Kidney (tissue), 14 donors: ENCODE data around the gene FHOD3. TPM values are rescaled to one million over a fixed set of nuclear protein-coding genes. Genes with fewer than 3 reads are reported as not detected.

Experiments
- DNase-seq, 5 donors: peaks; one replicate each; pipeline ENCODE4 v3.0.0-alpha.2; 2013 to 2020
- FAIRE-seq: peaks from 2 replicates; lab custom pipeline; 2012; peaks lifted over from hg19 to GRCh38; lab: Jason Lieb, UNC
- H3K27ac ChIP-seq, 2 donors: one replicate each; pipeline ENCODE4 v1.7.0; 2013; ENCODE audit warnings: low read depth in 2 of 2, low read length in 2 of 2, inconsistent platforms in 1 of 2
- H3K27me3 ChIP-seq: one replicate; pipeline ENCODE4 v1.7.1; 2013; ENCODE audit warnings: low read length, inconsistent platforms; ENCODE audit not compliant: control insufficient read depth, insufficient read depth
- H3K36me3 ChIP-seq, 3 donors: one replicate each; pipeline versions ENCODE4 v1.7.0 to v1.7.1; 2013; ENCODE audit warnings: low read length in 3 of 3, control low read depth in 1 of 3, inconsistent platforms in 1 of 3; ENCODE audit not compliant: insufficient read depth in 3 of 3, control insufficient read depth in 2 of 3
- H3K4me1 ChIP-seq, 3 donors: one replicate each; pipeline versions ENCODE4 v1.7.0 to v1.7.1; 2013; ENCODE audit warnings: low read length in 3 of 3, inconsistent platforms in 1 of 3, low read depth in 1 of 3; ENCODE audit not compliant: control insufficient read depth in 2 of 3, insufficient read depth in 2 of 3
- H3K4me3 ChIP-seq, 3 donors: one replicate each; pipeline versions ENCODE4 v1.7.0 to v1.8.1; 2013; ENCODE audit warnings: low read length in 3 of 3, control low read depth in 1 of 3, inconsistent platforms in 1 of 3
- H3K9ac ChIP-seq, 3 donors: one replicate each; pipeline versions ENCODE4 v1.7.0 to v1.7.1; 2013; ENCODE audit warnings: low read length in 3 of 3, control low read depth in 1 of 3, inconsistent platforms in 1 of 3
- H3K9me3 ChIP-seq, 3 donors: one replicate each; pipeline versions ENCODE4 v1.7.0 to v1.7.1; 2013; ENCODE audit warnings: low read length in 3 of 3, control low read depth in 1 of 3, inconsistent platforms in 1 of 3; ENCODE audit not compliant: control insufficient read depth in 2 of 3, insufficient read depth in 1 of 3
- intact Hi-C: fragments of 100-400 bp; cut with DNase I; formaldehyde crosslinking; loops from one replicate; pipeline ENCODE4 v1.11.1; 2022
- polyA plus RNA-seq: library from polyadenylated mRNA; stranded (reverse); fragments of 350-450 nt; fragmentation: Illumina TruSeq; extraction: RNeasy Lipid Tissue Mini Kit (QIAGEN cat#74804); gene quantifications from one replicate; pipeline ENCODE4 v1.2.3, GENCODE V29; 2014; ENCODE audit warnings: low read depth, low replicate concordance; ENCODE audit not compliant: insufficient read depth
- total RNA-seq: library from RNA; stranded (reverse); fragmentation: NEBNext Ultra II Directional; extraction: Animal tissue kit (Norgen Biotek cat#: 25700); gene quantifications from one replicate; pipeline ENCODE4 v1.2.1, GENCODE V29; 2021
- TF ChIP-seq, protein P1 (sequence below): IDR thresholded peaks from 3 replicates; pipeline ENCODE4 v1.5.1; 2012; ENCODE audit warnings: mild to moderate bottlenecking, moderate library complexity, borderline replicate concordance; ENCODE audit not compliant: insufficient read depth; ENCODE audit errors: extremely low read depth
- donor health status: control.
- donor health status: control.
- donor health status: control.
- donor health status: control.
- donor health status: control.
- donor health status: DM: yes; HTN: yes; CAD: no.
- donor health status: Normal renal cell carcinoma (clear cell type).

FHOD3 gene
- total and polyA plus RNA-seq, 2 donors from 2014 or later: 21.5 to 28.0 TPM

DNA sequence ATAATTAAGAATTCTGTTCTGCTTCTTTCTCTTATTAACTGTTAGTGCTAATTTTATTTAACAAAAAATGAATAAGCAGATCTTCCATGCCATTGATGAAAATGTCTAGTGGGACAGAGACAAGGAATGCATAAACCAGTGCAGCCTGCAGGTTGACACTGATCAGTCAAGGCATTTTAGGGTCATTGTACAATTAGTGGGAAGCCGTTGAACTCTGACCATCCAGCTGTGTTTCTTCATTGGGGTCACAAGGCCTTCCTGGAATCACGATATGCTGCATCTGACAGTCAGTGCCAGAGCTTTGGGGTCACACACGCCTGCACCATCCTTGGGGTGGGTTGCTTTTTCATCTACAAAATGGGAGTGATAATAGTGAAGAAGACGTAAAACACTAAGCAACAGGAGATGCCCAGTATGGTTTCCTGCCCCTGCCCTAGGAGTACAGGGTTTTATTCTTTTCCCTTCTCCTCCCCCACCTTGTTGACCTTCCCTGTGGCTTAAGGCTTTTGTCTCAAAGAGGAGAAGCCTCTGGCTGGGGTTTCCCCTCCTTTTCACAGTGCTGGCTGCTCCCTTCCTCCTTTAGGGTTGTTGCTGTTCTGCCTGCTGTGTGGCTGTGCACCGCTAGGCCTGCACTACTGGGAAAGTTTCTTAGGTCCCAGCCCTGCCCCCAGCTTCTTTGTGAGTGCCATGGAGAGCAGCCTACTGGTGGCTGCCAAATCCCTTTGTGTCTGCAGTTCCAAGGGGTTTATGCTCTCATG is 285.7 kb downstream of the FHOD3 start:
- no peak overlapping the region for H3K27ac ChIP-seq
- TF ChIP-seq, protein P1, sequence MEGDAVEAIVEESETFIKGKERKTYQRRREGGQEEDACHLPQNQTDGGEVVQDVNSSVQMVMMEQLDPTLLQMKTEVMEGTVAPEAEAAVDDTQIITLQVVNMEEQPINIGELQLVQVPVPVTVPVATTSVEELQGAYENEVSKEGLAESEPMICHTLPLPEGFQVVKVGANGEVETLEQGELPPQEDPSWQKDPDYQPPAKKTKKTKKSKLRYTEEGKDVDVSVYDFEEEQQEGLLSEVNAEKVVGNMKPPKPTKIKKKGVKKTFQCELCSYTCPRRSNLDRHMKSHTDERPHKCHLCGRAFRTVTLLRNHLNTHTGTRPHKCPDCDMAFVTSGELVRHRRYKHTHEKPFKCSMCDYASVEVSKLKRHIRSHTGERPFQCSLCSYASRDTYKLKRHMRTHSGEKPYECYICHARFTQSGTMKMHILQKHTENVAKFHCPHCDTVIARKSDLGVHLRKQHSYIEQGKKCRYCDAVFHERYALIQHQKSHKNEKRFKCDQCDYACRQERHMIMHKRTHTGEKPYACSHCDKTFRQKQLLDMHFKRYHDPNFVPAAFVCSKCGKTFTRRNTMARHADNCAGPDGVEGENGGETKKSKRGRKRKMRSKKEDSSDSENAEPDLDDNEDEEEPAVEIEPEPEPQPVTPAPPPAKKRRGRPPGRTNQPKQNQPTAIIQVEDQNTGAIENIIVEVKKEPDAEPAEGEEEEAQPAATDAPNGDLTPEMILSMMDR: no peak
- DNase-seq (no peak), FAIRE-seq (no peak)
- H3K4me3 ChIP-seq: no peak overlapping the region
- H3K36me3 ChIP-seq: no peaks in the 10 kb centered on the region
- no peak overlapping the region for H3K9ac ChIP-seq
- no peaks in the 10 kb centered on the region for H3K9me3 ChIP-seq
- intact Hi-C loops: no loop called here
- H3K4me1 ChIP-seq: peaks cover 0 to 3% (median 0%) of the 10 kb centered on the region in 3 donors
- H3K27me3 ChIP-seq: no peaks in the 10 kb centered on the region

DNA sequence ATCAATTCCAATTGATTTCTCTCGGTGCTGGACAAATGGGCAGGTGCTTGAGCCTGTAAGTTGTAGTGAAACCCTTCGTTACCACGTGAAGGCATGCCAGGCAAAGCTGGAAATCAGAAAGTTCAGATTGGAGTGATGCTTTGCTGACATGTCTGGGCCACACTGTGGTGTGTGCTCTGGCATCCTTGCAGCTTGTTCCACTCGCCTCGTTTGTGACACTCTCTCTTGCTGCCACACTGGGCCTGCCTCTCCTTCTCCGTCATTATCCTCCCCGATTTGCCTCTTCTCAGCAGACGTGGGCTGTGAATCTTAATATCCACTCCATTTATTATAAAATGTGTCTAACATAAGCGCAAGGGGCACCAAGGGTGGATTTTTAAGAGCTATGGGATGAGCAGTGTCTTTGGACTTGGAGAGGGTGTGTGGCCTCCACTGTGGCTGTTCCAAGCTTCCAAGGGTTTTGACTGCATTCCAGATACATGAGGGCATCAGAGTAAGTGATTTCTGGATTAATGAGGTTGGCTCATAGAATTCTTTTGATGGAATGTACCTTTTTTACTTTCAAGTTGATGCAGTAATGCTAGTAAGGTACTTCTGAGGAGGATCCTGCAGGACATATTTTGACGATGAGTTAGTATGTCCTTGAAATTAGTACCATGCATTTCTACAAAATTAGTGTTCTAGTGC is 292.5 kb downstream of the FHOD3 start:
- Histone ChIP-seq H3K4me3 (no peak overlapping the region), H3K4me1 (peaks cover 0 to 2% (median 0%) of the 10 kb centered on the region in 3 donors), H3K9ac (no peak overlapping the region), H3K27ac (no peak overlapping the region), H3K9me3 (no peaks in the 10 kb centered on the region), H3K27me3 (no peaks in the 10 kb centered on the region), H3K36me3 (no peaks in the 10 kb centered on the region)
- TF ChIP-seq, protein P1: no peak
- intact Hi-C loops: no loop called here
- FAIRE-seq (no peak), DNase-seq (no peak)

DNA sequence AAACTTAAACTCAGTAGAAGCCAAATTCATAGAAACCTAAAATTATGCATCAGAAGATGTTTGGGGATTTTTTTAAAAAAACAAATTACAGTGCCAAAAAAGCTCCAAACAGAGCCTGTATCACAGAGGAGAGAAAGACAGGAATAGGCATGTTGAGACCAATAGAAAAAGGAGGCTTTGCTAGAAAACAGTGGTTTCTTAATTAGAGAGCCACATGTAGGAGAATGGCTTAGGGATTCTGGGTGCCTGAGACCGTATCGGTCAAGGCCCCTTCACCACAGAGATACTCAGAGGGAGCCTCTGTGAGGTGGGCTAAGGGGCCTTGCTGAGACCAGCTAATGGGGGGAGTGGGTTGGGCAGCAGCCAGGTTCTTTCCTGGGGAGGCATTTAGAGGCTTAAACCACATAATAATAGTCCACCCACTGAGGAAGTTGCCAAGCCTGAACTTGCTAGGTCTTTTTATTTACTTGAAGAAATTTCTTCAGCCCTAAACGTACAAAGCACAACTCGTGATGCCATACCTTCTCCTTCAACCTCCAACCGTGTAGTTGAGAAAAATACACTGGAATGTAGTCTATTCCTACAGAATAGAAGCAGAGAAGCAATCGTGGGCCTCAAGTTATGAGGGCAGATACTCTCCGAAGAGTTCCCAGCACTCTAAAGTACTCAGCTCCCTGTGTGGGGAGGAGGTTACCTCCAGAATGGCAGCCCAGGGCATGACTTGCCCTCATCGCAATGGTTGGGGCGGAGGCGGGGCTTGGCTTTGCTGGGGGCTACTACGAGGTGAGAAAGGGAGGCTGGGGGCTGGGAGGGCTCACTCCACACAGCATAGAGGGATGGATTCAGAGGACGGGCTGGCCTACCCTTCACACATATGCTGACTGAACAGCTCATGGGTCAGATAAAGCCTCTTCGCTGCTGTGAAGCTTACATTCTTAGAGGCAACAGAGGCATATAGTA is 293.4 kb downstream of the FHOD3 start:
- peaks cover 0 to 2% (median 0%) of the 10 kb centered on the region in 3 donors for H3K4me1 ChIP-seq

More for the DNA sequence above, 293.4 kb downstream of the FHOD3 start:
- H3K4me3 ChIP-seq: no peak overlapping the region
- no peak overlapping the region for H3K27ac ChIP-seq
- H3K9ac ChIP-seq: no peak overlapping the region
- FAIRE-seq: no peak
- H3K36me3 ChIP-seq: no peaks in the 10 kb centered on the region
- H3K9me3 ChIP-seq: no peaks in the 10 kb centered on the region
- DNase-seq: no peak
- H3K27me3 ChIP-seq: no peaks in the 10 kb centered on the region
- TF ChIP-seq, protein P1: no peak
- intact Hi-C loops: no loop called here
